ENCODE measurements around the gene VASN. TPM values are rescaled to one million over a fixed set of nuclear protein-coding genes. Genes with fewer than 3 reads are reported as not detected.

VASN gene
- total RNA-seq, 1 experiment from 2014 or later, result 5.4 TPM

DNA sequence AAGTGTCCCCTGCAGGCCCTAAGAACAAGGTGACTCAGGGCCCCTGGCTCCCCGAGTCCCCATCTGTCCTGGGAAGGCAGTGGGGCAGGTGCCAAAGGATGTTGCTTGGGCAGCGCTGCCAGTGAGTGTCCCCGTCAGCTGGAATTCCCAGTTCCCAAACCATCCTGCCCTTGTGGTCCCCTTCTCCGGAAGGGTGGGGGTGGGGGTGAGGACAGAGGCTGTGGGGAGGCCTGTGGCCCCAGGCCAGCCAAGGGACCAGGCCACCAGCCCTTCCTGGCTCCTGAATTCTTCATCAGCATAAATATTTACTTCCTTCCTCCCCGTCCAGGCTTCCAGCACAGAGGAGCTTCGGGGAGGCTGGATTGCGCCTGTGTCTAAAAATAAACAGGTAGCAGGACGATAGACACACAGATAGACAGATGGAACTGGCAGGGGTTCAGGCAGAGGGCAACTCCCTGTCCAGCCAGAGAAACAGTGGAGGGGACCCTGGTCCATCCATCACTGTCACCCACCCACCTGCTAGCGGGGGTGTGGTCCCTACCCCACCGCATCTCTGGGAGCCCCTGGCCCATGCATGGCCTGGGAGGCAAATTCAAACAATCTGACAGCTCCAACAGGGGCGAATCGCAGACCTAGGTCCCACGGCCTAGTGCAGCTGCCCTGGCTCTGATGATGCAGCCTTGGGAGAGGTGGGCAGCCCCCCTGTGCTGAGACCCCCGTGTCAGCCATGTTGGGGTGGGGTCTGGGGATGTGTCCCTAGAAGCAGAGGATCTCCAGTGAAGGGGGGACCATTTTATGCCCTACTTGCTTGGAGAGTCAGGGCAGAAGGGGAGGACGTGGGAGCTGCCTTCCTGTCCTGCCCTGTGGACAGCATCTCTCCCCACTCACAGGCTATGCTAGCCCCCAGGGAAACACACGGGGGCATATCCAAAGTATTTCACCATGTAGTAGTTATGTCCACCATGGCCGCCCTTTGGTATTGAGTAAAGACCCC, 42.6 kb upstream of the VASN start:
- H3K27ac ChIP-seq (ENCODE audit: low read depth, low read length, poor library complexity, severe bottlenecking), result peak overlapping the region; percentile 64
- no peaks in the 10 kb centered on the region for H3K9me3 ChIP-seq (ENCODE audit: low read depth, low read length, poor library complexity, severe bottlenecking)
- H3K36me3 ChIP-seq (ENCODE audit: insufficient read depth, low read length, poor library complexity, severe bottlenecking), result no peaks in the 10 kb centered on the region
- BruUV-seq (replicated peaks), result no TSS peak
- intact Hi-C loops (cut with micrococcal nuclease; ENCODE audit: unreplicated experiment), result loop anchor here (2.0 kb wide), 1 partner anchor 40 kb away; no protein-coding TSS in a partner anchor
- POLR2A ChIA-PET (ENCODE audit: low non-redundant PET), result no interaction called here
- peaks cover 12% of the 10 kb centered on the region for H3K4me1 ChIP-seq (ENCODE audit: insufficient read depth, low read length, poor library complexity, severe bottlenecking)
- no peak for TF ChIP-seq EZH2 (IDR thresholded peaks at IDR 0.05; ENCODE audit: borderline replicate concordance, low read depth, low read length, poor library complexity, severe bottlenecking)
- no peak for TF ChIP-seq CTCF (conservative IDR thresholded peaks at IDR 0.05; ENCODE audit: low read depth, low read length)
- H3K27me3 ChIP-seq (replicated peaks; ENCODE audit: insufficient read depth, low read depth, low read length, poor library complexity), result no peaks in the 10 kb centered on the region
- no peak for DNase-seq (ENCODE audit: low spot score)
- CTCF ChIA-PET, result interaction anchor here (0.8 to 1.6 kb wide), 4 partner anchors 11 to 346 kb away, joined by 3 to 6 read pairs (median 3); partner anchors contain the start of gene GLIS2
- H3K4me3 ChIP-seq (ENCODE audit: low read depth, low read length, poor library complexity, severe bottlenecking), result no peak overlapping the region

DNA sequence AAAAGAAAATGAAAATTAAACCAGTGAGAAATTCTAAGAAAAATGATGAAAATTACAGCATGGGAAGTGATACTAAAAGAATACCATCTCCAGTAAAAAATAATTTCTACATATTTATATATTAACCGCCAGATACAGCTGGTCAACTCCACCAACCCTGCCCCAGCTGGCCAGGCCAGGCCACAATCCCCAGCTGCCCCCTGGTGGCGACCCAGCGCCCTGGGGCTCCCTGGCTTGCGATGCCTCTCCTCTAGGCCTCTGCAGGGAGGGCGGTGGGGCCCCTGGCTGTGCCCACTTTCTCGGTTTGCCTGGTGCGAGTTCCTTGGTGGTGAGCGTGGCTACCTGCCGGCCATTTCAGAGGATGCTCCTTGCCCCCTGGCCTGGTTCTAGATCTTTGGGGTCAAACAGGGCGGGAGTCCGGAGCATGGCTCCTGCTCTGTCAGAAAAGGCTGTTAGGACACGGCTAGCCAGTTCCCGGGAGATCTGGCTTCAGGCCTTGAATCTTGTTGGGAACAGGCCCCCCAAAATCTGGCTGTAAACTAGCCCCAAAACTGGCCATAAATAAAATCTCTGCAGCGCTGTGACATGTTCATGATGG, 41.3 kb upstream of the VASN start:
- no peak for TF ChIP-seq EZH2 (IDR thresholded peaks at IDR 0.05; ENCODE audit: borderline replicate concordance, low read depth, low read length, poor library complexity, severe bottlenecking)
- TF ChIP-seq CTCF (conservative IDR thresholded peaks at IDR 0.05; ENCODE audit: low read depth, low read length), result peak; percentile 74
- H3K27me3 ChIP-seq (replicated peaks; ENCODE audit: insufficient read depth, low read depth, low read length, poor library complexity), result no peaks in the 10 kb centered on the region
- H3K4me3 ChIP-seq (ENCODE audit: low read depth, low read length, poor library complexity, severe bottlenecking), result no peak overlapping the region
- CTCF ChIA-PET, result interaction anchor here (1.0 kb wide), 2 partner anchors 42 to 130 kb away, joined by 3 read pairs; no protein-coding TSS in a partner anchor
- intact Hi-C loops (cut with micrococcal nuclease; ENCODE audit: unreplicated experiment), result loop anchor here (10.0 kb wide), 1 partner anchor 136 kb away; no protein-coding TSS in a partner anchor
- POLR2A ChIA-PET (ENCODE audit: low non-redundant PET), result no interaction called here
- BruUV-seq (replicated peaks), result no TSS peak
- H3K36me3 ChIP-seq (ENCODE audit: insufficient read depth, low read length, poor library complexity, severe bottlenecking), result no peaks in the 10 kb centered on the region
- DNase-seq (ENCODE audit: low spot score), result no peak
- H3K4me1 ChIP-seq (ENCODE audit: insufficient read depth, low read length, poor library complexity, severe bottlenecking), result peaks cover 12% of the 10 kb centered on the region
- no peaks in the 10 kb centered on the region for H3K9me3 ChIP-seq (ENCODE audit: low read depth, low read length, poor library complexity, severe bottlenecking)
- H3K27ac ChIP-seq (ENCODE audit: low read depth, low read length, poor library complexity, severe bottlenecking), result no peak overlapping the region

- no peak overlapping the region for H3K4me3 ChIP-seq (ENCODE audit: low read depth, low read length, poor library complexity, severe bottlenecking)
- CTCF ChIA-PET, result interaction anchor here (0.5 to 0.6 kb wide), 3 partner anchors 37 to 86 kb away, joined by 3 to 5 read pairs (median 5); no protein-coding TSS in a partner anchor
- TF ChIP-seq EZH2 (IDR thresholded peaks at IDR 0.05; ENCODE audit: borderline replicate concordance, low read depth, low read length, poor library complexity, severe bottlenecking) (no peak), CTCF (conservative IDR thresholded peaks at IDR 0.05; ENCODE audit: low read depth, low read length) (no peak)
- no peak for DNase-seq (ENCODE audit: low spot score)
- H3K9me3 ChIP-seq (ENCODE audit: low read depth, low read length, poor library complexity, severe bottlenecking), result no peaks in the 10 kb centered on the region
- H3K27me3 ChIP-seq (replicated peaks; ENCODE audit: insufficient read depth, low read depth, low read length, poor library complexity), result no peaks in the 10 kb centered on the region
- H3K27ac ChIP-seq (ENCODE audit: low read depth, low read length, poor library complexity, severe bottlenecking), result no peak overlapping the region
- BruUV-seq (replicated peaks), result no TSS peak
- H3K36me3 ChIP-seq (ENCODE audit: insufficient read depth, low read length, poor library complexity, severe bottlenecking), result no peaks in the 10 kb centered on the region
- intact Hi-C loops (cut with micrococcal nuclease; ENCODE audit: unreplicated experiment), result loop anchor here (10.0 kb wide), 1 partner anchor 137 kb away; no protein-coding TSS in a partner anchor
- POLR2A ChIA-PET (ENCODE audit: low non-redundant PET), result no interaction called here
- H3K4me1 ChIP-seq (ENCODE audit: insufficient read depth, low read length, poor library complexity, severe bottlenecking), result peaks cover 12% of the 10 kb centered on the region
These were observed 39.6 kb upstream of the VASN start for GRCh38 chr16:4332083-4332482.

Measured in A673 (cell line).